GM19351 (cell line): ENCODE results near the gene GARIN5A.
"Not testable (repeated sequence)": the region's sequence is repeated elsewhere in the genome, so short reads cannot be mapped to it uniquely, and the experiment has no call there.

Source experiments
- ATAC-seq: cut with Tn5 transposase; IDR thresholded peaks from one replicate; pipeline ENCODE4 v1.9.1; 2021; ENCODE audit warnings: mild to moderate bottlenecking, moderate library complexity; ENCODE audit not compliant: unreplicated experiment

The GARIN5A gene

GRCh38 chr19:50465986-50466705 lies 10.5 kb downstream of the GARIN5A start:
- ATAC-seq, result no peak

DNA sequence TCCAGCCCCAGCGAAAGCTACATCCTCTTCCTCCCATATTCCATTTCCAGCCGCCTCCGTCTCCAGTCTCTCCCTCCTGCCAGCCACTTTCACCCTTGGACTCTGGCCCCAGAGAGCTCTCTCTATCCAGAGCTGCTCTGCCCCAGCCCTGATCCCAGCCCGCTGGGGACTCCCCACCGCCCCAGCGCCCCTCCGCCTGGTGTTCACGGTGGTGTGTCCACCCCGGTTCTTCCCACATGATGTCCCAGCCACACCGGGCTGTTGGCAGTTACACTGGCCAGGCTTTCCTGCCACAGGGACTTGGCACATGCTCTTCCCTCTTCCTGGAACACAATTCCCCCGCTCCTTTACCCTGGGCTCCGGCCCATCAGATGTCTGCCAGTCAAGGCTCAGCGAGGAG lies 11.6 kb downstream of the GARIN5A start:
- no peak for ATAC-seq

GRCh38 chr19:50464348-50464747 lies 12.3 kb downstream of the GARIN5A start:
- no peak for ATAC-seq

DNA sequence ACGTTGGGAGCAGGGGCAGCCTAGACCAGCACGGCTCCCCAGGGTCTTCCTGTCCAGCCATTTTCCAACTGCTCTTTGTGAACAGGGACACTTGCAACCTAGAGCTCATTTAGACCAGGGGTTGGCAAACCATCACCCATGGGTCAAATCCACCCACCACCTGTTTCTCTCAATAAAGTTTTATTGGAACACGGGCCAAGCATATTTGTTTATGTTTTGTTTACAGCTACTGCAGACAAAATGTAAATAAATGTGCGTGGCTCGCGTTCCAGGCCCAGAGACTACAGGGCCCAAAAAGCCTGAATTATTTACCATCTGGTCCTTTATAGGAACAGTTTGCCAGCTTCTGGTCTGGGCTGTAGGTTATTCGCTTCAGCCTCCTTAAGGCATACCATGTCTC lies 13.7 kb downstream of the GARIN5A start:
- ATAC-seq, result no peak

DNA sequence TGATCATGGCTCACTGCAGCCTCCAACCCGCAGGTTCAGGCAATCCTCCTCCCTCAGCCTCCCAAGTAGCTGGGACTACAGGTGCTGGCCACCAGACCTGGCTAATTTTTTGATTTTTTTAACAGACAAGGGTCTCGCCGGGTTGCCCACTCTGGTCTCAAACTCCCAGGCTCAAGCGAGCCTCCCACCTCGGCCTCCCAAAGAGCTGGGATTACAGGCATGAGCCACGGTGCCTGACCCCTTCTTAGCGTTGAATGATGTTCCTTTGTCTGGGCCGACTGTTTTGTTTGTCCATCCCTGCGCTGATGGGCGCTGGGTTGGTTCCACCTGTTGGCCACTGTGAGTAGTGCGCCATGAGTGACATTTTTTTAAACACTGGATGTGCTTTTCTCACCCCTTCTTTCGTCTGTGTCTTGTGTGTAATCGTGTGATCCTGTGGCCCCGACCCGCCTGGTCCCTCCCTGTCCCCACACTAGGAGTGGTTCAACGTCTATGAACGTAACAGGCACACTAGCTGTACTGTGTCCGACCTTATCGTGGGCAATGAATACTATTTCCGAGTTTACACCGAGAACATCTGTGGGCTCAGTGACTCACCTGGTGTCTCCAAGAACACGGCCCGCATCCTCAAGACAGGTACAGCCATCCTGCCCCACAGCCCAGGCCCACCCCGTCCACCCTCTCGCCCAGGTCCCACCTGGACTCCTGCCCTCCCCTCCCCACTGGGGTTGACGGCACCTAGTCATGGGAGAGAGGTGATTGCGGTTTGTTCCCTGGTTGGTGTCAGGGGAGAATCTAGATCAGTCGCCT lies 15.4 kb downstream of the GARIN5A start:
- ATAC-seq, result peak; percentile 53

DNA sequence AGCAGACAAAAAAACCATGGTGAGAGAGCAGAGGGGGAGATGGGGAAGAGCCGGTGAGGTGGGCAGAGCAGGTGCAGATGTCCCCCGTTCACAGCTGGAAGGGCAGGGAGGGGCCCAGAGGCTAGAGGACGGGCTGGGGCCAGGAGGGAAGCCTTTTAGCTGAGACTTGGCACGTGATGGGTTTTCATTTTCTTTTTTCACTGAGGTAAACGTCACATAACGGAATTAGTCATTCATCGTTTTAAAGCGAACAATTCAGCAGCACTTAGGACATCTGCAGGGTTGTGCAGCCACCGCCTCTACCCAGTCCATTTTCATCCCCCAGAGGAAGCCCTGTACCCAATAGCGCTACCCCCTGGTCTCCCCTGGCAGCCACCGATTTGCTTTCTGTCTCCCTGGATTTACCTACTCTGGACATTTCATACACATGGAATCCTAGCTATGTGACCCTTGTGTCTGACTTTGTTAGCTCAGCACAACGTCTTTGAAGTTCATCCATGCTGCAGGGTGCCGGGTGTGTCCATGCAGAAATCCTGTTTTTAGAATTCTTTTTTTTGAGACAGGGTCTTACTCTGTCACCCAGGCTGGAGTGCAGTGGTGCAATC lies 16.4 kb downstream of the GARIN5A start:
- peak; percentile 51 for ATAC-seq

DNA sequence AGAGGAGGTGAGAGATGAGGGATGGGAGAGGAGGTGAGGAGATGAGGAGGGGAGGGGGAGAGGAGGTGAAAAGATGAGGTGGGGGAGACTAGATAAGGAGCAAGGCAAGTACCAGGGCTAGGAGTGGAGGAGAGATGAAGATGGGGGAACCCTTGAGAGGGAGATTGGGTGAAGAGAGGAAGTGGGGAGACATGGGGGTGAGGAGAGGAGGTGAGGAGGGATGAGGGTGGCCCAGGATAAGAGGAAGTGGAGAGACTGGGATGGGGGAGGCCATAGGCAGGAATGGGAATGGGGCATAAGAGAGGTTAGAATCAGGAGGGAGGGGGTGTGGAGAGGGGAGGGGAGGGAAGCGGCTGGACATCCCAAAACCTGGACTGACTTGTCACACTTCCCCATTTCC lies 17.0 kb downstream of the GARIN5A start:
- ATAC-seq, result no peak

DNA sequence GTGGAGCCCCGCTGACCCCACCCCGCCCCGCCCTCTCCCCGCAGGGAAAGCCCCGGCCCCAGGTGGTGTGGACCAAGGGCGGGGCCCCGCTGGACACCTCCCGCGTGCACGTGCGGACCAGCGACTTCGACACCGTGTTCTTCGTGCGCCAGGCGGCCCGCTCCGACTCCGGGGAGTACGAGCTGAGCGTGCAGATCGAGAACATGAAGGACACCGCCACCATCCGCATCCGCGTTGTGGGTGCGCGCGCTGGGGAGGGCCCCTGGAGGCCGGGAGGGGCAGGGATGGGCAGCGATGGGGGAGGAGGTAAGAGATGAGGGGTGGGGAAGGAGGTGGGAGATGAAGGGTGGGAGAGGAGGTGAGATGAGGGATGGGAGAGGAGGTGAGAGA lies 17.6 kb downstream of the GARIN5A start:
- no peak for ATAC-seq

GRCh38 chr19:50458396-50459066 lies 18.1 kb downstream of the GARIN5A start:
- no peak for ATAC-seq

GRCh38 chr19:50457300-50457699 lies 19.3 kb downstream of the GARIN5A start:
- no peak for ATAC-seq

DNA sequence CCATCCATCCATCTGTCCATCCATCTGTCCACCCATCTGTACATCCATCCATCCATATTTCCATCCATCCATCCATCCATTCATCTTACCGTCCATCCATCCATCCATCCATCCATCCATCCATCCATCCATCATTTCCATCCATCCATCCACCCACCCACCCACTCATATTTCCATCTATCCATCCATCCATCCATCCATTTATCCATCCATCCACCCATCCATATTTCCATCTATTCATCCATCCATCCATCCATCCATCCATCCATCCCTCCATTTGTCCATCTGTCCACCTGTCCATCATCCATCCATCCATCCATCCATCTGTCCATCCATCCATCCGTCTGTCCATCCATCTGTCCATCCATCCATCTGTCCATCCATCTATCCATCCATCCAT lies 20.7 kb downstream of the GARIN5A start:
- ATAC-seq, result no peak

DNA sequence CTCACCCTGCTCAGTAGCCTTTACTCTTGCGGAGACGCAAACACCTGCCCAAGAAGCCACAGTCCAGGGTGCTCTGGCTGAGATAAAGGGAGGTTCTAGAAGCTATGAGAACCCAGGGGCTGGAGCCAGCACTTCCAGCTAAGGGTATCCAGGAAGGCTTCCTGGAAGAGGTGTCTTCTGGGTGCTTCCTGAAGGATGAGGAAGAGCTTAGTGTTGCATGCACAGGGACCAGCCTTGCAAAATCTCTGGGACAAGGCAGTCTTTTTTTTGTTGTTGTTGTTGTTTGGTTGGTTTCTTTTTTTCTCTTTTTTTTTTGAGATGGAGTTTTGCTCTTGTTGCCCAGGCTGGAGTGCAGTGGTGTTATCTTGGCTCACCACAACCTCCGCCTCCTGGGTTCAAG lies 23.4 kb downstream of the GARIN5A start:
- no peak for ATAC-seq

DNA sequence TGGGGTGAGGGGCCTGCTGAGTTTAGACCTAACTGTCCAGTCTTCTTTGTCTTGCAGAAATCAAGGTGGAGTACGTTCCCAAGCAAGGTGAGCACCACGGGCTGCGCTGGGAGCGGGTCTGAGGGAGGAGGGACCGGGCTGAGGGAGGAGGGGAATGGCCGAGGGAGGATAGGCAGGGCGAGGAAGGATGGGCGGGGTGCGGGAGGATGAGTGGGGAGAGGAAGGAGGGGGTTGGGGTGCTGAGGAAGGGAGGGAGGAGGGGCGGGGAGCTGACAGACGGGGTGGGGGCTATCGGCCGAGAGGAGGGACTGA lies 25.5 kb downstream of the GARIN5A start:
- ATAC-seq, result no peak

- no peak for ATAC-seq
Observed at GRCh38 chr19:50450369-50451222, 26.1 kb downstream of the GARIN5A start.

- ATAC-seq, result no peak
Observed at GRCh38 chr19:50449236-50449899, 27.3 kb downstream of the GARIN5A start.

- no peak for ATAC-seq
Observed at GRCh38 chr19:50447750-50448149, 28.9 kb downstream of the GARIN5A start.

DNA sequence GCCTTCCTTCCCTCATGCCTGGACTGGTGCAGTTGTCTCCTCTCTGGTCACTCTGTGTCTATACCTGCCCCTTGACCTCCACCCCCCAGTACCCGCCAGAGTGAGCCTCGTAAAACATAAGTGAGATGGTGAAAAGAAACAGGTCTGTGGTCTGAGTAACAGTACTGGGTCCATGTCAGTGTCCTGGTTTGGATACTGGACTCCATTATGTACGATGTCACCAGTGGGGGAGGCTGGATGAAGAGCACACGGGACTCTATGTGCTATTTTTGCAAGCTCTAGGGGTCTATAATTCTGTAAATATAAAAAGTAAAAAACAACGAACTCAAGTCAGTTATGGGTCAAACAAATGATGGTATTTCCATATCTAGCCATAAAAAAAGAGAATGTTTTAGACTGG lies 29.6 kb downstream of the GARIN5A start:
- no peak for ATAC-seq

DNA sequence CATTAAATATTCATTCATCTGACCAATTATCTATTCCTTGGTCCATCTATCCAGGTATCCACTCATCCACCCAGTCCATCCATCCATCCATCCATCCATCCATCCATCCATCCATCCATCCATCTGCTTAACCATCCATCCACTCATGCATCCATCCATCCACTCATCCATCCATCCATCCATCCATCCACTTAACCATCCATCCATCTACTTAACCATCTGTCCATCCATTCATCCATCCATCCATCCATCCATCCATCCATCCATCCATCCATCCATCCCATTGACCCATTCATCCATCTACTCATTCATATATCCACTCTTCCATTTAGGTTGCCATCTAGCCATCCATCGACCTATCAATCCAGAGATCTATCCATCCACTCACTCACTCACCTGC lies 32.6 kb downstream of the GARIN5A start:
- no peak for ATAC-seq

GRCh38 chr19:50439130-50439529 lies 37.5 kb downstream of the GARIN5A start:
- ATAC-seq, result not testable (repeated sequence)

GRCh38 chr19:50437862-50438449 lies 38.7 kb downstream of the GARIN5A start:
- no peak for ATAC-seq
